SK-MEL-5 (cell line): ENCODE results near the gene ZGPAT. TPM values are rescaled to one million over a fixed set of nuclear protein-coding genes. Genes with fewer than 3 reads are reported as not detected.
A peak's percentile ranks its signal among the peaks of the same experiment; 100 is the strongest.

Experiments used
- DNase-seq: peaks from one replicate; pipeline ENCODE4 v3.0.0-alpha.2; 2016; ENCODE audit warnings: low read depth, low spot score
- in situ Hi-C: cut with HindIII; loops from 2 replicates; pipeline ENCODE4 v1.10.0; 2016; ENCODE audit warnings: low sequenced_read_pairs, high pct_unique_total_duplicates, low pct_unique_long_range_greater_than_20kb
- small RNA-seq, 2 experiments: library from RNA; depleted of rRNA; stranded (forward); fragments of <200 nt; gene quantifications; one replicate each; pipeline ENCODE3, GENCODE V24; 2014
- total RNA-seq: library from RNA; depleted of rRNA; stranded (reverse); fragments of >200 nt; shearing (Covaris generic); gene quantifications from 2 replicates; pipeline ENCODE4 v1.2.3, GENCODE V29; 2014; rRNA removed

The ZGPAT gene
- total RNA-seq, 1 experiment from 2014 or later: 23.4 TPM

- in situ Hi-C loops: no loop called here
- DNase-seq: no peak
Measured at GRCh38 chr20:63778857-63779256, 71.0 kb downstream of the ZGPAT start.

- no peak for DNase-seq
- in situ Hi-C loops: no loop called here
Measured at GRCh38 chr20:63781181-63781580, 73.3 kb downstream of the ZGPAT start.

- in situ Hi-C loops: no loop called here
- peak; percentile 29 for DNase-seq
Measured at GRCh38 chr20:63782051-63782471, 74.2 kb downstream of the ZGPAT start.

- in situ Hi-C loops: no loop called here
- DNase-seq: no peak
Measured at GRCh38 chr20:63782521-63782971, 74.7 kb downstream of the ZGPAT start.

DNA sequence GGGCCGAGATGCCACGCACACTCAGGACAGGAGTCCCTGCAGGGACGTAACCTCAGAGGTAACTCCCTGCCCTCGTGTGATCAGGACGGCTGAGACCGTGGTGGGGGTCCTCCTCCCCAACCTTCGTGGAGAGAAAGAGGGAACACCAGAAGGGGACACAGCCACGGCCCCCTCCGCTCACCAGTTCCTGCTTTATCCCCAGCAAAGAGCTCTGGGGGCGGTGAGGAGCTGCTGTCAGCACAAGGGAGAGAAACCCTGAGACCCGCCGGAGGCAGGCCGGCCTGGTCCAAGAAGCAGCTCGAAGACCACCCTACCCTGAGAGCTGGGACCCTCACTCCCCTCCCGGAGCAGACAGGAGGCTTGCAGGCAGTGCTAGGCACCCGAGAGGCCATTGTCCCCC is 76.1 kb downstream of the ZGPAT start:
- no peak for DNase-seq
- in situ Hi-C loops: no loop called here

DNA sequence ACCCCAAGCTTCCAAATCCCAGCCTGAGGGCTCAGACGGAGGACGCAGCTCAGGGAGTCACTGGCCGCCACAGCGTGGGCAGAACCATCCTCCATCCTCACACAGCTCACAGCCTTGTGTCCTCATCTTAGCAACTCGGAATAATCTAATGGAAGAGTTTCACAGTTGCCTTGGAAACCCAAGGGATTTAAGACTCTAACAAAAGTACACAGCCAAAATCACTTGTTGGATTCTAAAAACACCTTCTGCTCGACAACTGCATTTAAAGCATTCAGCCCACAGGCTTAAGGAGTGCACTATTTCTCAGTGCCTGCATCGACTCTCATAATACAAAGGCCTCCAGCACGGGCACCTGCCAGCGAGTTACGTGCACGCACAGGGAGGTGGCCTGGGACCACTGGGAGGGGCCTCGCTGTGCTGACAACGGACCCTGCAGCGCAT is 77.9 kb downstream of the ZGPAT start:
- in situ Hi-C loops: no loop called here
- no peak for DNase-seq

Small RNA genes lying within 50 kb of the gene (small RNA-seq; reads per million reads assigned to genes)
- gene LIME1 (0 to 0.10 reads per million in 2 experiments), gene TNFRSF6B (0 reads per million in 2 experiments)

Other genes starting within 250 kb of the ZGPAT start
- 4.3 and 6.2 TPM in 2 replicates for gene KCNQ2, start 235.4 kb upstream of the ZGPAT start, total RNA-seq
- gene EEF1A2, start 209.0 kb upstream of the ZGPAT start, total RNA-seq: 31.7 and 32.6 TPM in 2 replicates
- 29.6 and 37.5 TPM in 2 replicates for gene PPDPF, start 187.3 kb upstream of the ZGPAT start, total RNA-seq
- gene PTK6, start 170.7 kb upstream of the ZGPAT start, total RNA-seq: 0.19 TPM in 1 of 2 replicates, not detected in the other
- gene SRMS, start 160.3 kb upstream of the ZGPAT start, total RNA-seq: not detected in 2 replicates
- 0.05 TPM in 1 of 2 replicates, not detected in the other for gene FNDC11, start 153.9 kb upstream of the ZGPAT start, total RNA-seq
- 20.7 and 21.7 TPM in 2 replicates for gene HELZ2, start 133.8 kb upstream of the ZGPAT start, total RNA-seq
- gene GMEB2, start 80.9 kb upstream of the ZGPAT start, total RNA-seq: 8.5 and 10.5 TPM in 2 replicates
- gene STMN3, start 54.6 kb upstream of the ZGPAT start, total RNA-seq: 34.2 TPM in 2 replicates
- 8.4 and 12.5 TPM in 2 replicates for gene RTEL1, start 49.7 kb upstream of the ZGPAT start, total RNA-seq
- 1.5 and 1.6 TPM in 2 replicates for gene TNFRSF6B, start 11.4 kb upstream of the ZGPAT start, total RNA-seq
- gene ARFRP1, start 63 bp upstream of the ZGPAT start, total RNA-seq: 18.9 and 25.5 TPM in 2 replicates
- 2.1 and 3.3 TPM in 2 replicates for gene LIME1, start 28.6 kb downstream of the ZGPAT start, total RNA-seq
- 11.3 and 11.4 TPM in 2 replicates for gene SLC2A4RG, start 31.7 kb downstream of the ZGPAT start, total RNA-seq
- 1.0 and 1.6 TPM in 2 replicates for gene ZBTB46, start 123.2 kb downstream of the ZGPAT start, total RNA-seq
- not detected in 2 replicates for gene ABHD16B, start 153.5 kb downstream of the ZGPAT start, total RNA-seq
- 74.4 and 76.4 TPM in 2 replicates for gene TPD52L2, start 157.2 kb downstream of the ZGPAT start, total RNA-seq
- 52.7 and 58.1 TPM in 2 replicates for gene DNAJC5, start 187.1 kb downstream of the ZGPAT start, total RNA-seq
- 21.5 and 23.2 TPM in 2 replicates for gene UCKL1, start 248.4 kb downstream of the ZGPAT start, total RNA-seq